ENCODE data around the gene ZBED3. TPM values are rescaled to one million over a fixed set of nuclear protein-coding genes. Genes with fewer than 3 reads are reported as not detected.

The ZBED3 gene
- total and polyA plus RNA-seq, 8 donors, result 3.1 to 132 (median 6.9) TPM

GRCh38 chr5:77046416-77047073 is 40.5 kb downstream of the ZBED3 start:
- no peak for DNase-seq
- no peak overlapping the region for H3K27ac ChIP-seq
- no peaks in the 10 kb centered on the region for H3K4me1 ChIP-seq
- no peak for TF ChIP-seq POLR2A (IDR thresholded peaks at IDR 0.05)
- no peak for TF ChIP-seq POLR2AphosphoS5 (IDR thresholded peaks at IDR 0.05)
- TF ChIP-seq EP300 (IDR thresholded peaks at IDR 0.05), result no peak
- TF ChIP-seq CTCF (IDR thresholded peaks at IDR 0.05), result no peak
- no peak overlapping the region for H3K4me3 ChIP-seq
- WGBS, 5 donors, result 93 to 98% (median 97%) methylated on average over 1 of the region's 1 CpG
- intact Hi-C loops (cut with DNase I; ENCODE audit: low total_unique reads), result no loop called here
- H3K9me3 ChIP-seq, result no peaks in the 10 kb centered on the region
- H3K36me3 ChIP-seq, result peaks cover 8 to 71% (median 65%) of the 10 kb centered on the region in 4 donors
- no peaks in the 10 kb centered on the region for H3K27me3 ChIP-seq

- H3K4me3 ChIP-seq, result no peak overlapping the region
- no peaks in the 10 kb centered on the region for H3K9me3 ChIP-seq
- peaks cover 16 to 68% (median 66%) of the 10 kb centered on the region in 4 donors for H3K36me3 ChIP-seq
- WGBS, 5 donors, result 90 to 97% (median 96%) methylated on average over 1 of the region's 1 CpG
- H3K27ac ChIP-seq, result no peak overlapping the region
- peaks cover 15 to 31% (median 23%) of the 10 kb centered on the region in 4 donors for H3K4me1 ChIP-seq
- TF ChIP-seq POLR2AphosphoS5 (IDR thresholded peaks at IDR 0.05) (no peak), POLR2A (IDR thresholded peaks at IDR 0.05) (no peak), EP300 (IDR thresholded peaks at IDR 0.05) (no peak), CTCF (IDR thresholded peaks at IDR 0.05) (no peak)
- intact Hi-C loops (cut with DNase I; ENCODE audit: low total_unique reads), result no loop called here
- DNase-seq, result no peak
- H3K27me3 ChIP-seq, result no peaks in the 10 kb centered on the region
Measured at GRCh38 chr5:77035950-77036349, 51.1 kb downstream of the ZBED3 start.

- Histone ChIP-seq H3K27me3 (no peaks in the 10 kb centered on the region), H3K4me3 (no peak overlapping the region), H3K4me1 (peaks cover 18 to 40% (median 29%) of the 10 kb centered on the region in 4 donors), H3K36me3 (peaks cover 0 to 43% (median 40%) of the 10 kb centered on the region in 4 donors), H3K9me3 (peaks cover 0 to 6% (median 0%) of the 10 kb centered on the region in 4 donors), H3K27ac (no peak overlapping the region)
- intact Hi-C loops (cut with DNase I; ENCODE audit: low total_unique reads), result no loop called here
- WGBS, 5 donors, result 71 to 80% (median 75%) methylated on average over 5 of the region's 5 CpGs
- TF ChIP-seq CTCF (IDR thresholded peaks at IDR 0.05), result no peak
- no peak for TF ChIP-seq EP300 (IDR thresholded peaks at IDR 0.05)
- no peak for TF ChIP-seq POLR2AphosphoS5 (IDR thresholded peaks at IDR 0.05)
- no peak for TF ChIP-seq POLR2A (IDR thresholded peaks at IDR 0.05)
- DNase-seq, result no peak
Measured at GRCh38 chr5:77033338-77033737, 53.7 kb downstream of the ZBED3 start.

- TF ChIP-seq POLR2AphosphoS5 (IDR thresholded peaks at IDR 0.05), result no peak
- TF ChIP-seq POLR2A (IDR thresholded peaks at IDR 0.05), result no peak
- no peak for TF ChIP-seq CTCF (IDR thresholded peaks at IDR 0.05)
- no peak for TF ChIP-seq EP300 (IDR thresholded peaks at IDR 0.05)
- H3K36me3 ChIP-seq, result peaks cover 0 to 36% (median 33%) of the 10 kb centered on the region in 4 donors
- no peak overlapping the region for H3K27ac ChIP-seq
- no peaks in the 10 kb centered on the region for H3K27me3 ChIP-seq
- intact Hi-C loops (cut with DNase I; ENCODE audit: low total_unique reads), result no loop called here
- no peak overlapping the region for H3K4me3 ChIP-seq
- no peak for DNase-seq
- WGBS, 5 donors, result 77 to 79% (median 78%) methylated on average over 4 of the region's 4 CpGs
- H3K9me3 ChIP-seq, result peaks cover 0 to 6% (median 0%) of the 10 kb centered on the region in 4 donors
- peaks cover 18 to 40% (median 29%) of the 10 kb centered on the region in 4 donors for H3K4me1 ChIP-seq
Measured at GRCh38 chr5:77032635-77033034, 54.5 kb downstream of the ZBED3 start.

Measured in stomach (tissue), 9 donors.